ENCODE results near the gene ADGRG1.
"Not testable (repeated sequence)": the region's sequence is repeated elsewhere in the genome, so short reads cannot be mapped to it uniquely, and the experiment has no call there.

Gene ADGRG1

DNA sequence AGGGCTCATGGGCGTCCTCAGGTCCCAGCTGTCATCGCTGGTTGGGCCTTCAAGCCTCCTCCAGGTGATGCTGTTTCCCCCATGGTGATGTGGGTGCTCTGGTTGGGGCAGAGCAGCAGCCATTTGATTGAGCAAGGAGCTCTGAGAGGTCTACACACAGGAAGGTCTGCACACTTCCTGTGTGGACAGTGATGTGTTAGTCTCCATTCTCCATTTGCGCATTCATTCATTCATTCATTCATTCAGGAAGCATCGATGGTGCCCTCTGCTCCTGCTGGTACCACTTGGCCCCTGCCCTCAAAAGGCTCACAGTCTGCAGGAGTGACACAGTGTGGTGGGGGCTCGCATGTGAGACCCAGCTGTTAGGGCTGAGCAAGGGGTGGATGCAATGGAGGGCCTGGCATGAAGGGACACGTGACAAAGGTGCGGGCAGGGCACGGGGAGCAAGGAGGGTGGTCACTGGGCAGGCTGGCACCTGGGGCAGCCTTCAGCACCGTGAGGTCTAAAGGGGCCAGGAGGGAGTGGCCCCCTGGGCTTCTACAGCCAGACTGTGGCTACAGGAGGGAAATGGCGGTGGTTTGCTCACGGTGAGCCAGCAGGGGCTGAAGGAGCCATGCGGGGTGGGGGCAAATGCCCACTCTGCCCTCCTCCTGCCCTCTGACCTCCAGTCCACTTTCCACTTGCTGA, 41.2 kb downstream of the ADGRG1 start:
- DNase-seq = no peak

DNA sequence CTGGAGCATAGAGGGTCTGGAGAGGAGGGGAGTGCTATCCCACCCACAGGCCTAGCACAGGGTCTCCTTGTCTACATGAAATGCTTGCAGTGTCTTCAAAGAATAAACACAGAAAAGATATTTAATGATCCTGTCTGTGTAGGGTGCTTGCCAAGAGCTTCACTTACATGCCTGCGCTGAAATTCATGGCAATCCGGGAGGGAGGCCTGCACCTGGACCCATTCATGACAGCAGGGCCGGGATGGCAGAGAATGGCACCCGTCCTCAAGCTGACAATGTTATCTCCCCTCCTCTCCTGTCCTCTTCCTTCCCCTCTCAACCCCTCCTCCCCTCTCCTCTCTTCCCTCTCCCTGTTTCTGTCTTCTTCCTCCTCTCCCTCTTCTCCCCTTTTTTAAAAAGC, 41.8 kb downstream of the ADGRG1 start:
- no peak for DNase-seq

DNA sequence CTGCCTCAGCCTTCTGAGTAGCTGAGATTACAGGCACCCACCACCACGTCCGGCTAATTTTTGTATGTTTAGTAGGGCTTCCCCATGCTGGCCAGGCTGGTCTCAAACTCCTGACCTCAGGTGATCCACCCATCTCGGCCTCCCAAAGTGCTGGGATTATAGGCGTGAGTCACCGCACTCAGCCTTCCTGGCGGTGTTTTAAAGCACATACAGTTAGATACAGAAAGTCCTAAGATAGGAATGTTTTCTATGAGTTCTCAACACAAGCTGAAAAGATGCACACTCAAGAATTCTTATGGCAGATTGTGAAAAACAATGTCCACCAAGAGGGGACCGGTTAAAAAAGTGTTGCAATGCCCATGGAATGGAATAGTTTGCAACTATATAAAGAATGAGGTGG, 43.0 kb downstream of the ADGRG1 start:
- DNase-seq = not testable (repeated sequence)

DNA sequence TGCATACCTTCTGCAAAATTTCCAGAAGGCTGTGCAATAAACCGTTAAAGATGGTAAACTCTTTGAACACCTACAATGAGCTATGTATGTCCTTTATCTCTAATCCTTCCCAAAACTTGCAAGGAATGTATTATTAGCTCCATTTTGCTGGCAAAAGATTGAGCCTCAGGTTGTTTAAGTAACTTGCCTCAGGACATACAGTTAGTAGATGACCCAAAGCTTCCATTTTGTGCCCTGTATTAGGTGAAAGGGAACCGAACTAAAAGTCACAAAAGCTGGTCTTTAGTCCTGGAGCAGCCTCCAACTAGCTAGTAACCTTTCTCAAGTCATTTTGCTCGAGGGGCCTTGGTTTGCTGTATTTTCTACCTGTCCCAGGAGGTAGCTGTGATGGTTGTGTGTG, 44.0 kb downstream of the ADGRG1 start:
- no peak for DNase-seq

DNA sequence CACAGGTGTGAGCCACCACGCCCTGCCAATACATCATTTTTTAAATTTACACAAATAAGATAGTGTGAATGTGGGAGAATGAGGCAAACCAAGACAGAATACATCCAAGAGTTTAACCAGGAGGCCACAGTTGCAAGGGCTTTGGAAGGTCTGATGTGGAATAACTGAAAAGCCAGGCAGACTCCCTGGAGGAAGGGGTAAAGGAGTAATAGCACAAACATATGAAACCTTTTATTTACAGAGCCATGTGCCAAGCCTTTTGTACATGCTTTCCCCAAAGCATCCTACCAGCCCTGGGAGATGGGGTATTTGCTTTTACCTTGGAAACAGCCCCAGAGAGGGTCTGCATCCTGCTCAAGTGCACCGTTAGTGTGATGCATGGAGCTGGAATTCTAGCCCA, 44.4 kb downstream of the ADGRG1 start:
- DNase-seq = no peak

DNA sequence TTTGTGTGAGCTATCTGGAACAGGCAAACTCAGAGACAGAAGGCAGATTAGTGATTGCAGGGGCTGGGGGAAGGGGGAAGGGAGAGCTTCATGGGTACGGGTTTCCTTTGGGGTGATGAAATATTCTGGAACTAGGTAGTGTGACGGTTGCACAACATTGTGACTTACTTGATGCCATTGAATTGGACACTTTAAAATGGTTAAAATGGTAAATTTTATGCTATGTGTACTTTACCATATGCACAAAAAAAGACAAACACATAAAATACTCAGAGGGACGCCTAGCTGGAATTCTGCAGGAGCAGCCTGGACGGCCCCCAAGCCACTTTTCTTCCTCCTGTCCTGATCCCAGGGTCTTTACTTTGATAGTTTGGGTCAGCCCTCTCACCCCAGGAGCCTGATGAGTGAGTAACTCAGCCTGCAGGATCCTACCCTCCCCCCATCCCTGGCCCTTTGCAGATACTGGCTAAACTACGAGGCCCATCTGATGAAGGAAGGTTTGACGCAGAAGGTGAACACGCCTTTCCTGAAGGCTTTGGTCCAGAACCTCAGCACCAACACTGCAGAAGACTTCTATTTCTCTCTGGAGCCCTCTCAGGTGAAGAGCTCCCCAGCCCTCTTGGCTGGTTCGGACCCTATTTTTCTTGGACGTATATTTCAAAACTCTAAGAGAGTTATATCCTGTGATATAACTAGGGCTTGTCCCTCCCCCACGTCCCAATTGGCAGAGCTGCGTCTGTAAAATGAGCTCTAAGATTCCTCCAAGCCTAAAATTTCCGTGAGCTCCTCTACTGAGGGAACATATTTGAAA, 47.5 kb downstream of the ADGRG1 start:
- no peak for DNase-seq

DNA sequence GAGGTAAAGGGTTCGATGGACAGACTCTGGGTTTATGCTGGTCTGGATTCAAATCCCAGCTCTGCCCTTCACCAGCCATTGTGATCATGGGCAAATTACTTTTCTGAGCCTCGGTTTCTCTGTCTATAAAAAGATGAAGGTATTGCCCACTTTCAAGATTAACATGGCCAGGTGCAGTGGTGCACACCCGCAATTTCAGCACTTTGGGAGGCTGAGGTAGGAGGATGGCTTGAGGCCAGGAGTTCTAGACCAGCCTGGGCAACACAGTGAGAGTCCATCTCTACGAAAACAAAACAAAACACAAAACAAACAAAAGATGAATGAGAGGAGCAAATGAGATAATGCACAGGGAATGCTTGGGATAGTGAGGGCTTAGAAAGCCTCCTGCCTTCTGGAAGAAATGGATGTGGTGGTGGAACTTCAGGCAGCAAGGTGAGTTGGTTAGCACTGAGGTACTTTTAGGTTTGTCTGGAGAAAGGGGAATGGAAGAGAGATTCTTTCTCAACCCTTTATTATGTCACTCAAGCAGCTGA, 48.2 kb downstream of the ADGRG1 start:
- no peak for DNase-seq

DNA sequence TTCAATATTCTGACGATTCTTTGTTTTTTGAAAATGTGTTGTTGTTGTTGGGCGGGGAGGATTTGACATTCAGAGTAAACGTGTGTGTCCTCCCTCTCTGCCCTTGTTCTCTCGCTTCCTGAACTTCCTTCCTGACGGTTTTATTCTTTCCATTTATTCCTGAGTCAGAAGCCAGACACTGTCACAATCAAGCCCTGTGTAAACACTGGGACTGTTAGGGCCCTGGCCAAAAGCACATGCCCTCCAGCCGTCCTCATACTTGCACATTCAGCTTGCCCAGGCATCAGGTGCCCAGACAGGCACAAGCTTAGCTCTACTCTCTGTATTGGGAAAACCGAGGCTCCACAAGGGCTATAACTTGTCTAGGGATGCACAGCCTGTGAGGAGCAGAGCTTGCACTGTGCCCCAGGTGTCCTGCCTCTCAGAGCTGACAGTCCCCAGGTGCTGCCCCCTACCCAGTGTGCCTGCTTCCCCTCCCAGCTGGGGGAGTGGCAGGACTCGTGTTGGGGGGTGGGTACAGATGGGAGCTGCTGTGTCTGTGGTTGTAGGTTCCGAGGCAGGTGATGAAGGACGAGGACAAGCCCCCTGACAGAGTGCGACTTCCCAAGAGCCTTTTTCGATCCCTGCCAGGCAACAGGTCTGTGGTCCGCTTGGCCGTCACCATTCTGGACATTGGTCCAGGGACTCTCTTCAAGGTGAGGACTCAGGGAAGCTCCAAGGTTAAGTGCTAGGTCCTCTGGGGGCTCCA, 49.4 kb downstream of the ADGRG1 start:
- no peak for DNase-seq

DNA sequence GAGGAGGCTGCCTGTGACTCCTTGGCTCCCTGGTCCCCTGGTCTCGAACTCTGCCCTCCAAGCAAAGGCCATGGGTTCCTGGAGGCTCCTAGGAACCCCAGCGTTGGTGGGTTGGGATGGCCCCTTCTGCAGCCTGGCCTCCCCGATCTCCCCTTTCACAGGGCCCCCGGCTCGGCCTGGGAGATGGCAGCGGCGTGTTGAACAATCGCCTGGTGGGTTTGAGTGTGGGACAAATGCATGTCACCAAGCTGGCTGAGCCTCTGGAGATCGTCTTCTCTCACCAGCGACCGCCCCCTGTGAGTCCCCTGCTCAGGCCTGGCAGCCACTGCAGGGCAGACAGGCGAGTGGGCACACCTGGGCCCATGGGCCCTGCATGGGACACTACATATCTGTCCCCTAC, 50.6 kb downstream of the ADGRG1 start:
- DNase-seq = no peak

DNA sequence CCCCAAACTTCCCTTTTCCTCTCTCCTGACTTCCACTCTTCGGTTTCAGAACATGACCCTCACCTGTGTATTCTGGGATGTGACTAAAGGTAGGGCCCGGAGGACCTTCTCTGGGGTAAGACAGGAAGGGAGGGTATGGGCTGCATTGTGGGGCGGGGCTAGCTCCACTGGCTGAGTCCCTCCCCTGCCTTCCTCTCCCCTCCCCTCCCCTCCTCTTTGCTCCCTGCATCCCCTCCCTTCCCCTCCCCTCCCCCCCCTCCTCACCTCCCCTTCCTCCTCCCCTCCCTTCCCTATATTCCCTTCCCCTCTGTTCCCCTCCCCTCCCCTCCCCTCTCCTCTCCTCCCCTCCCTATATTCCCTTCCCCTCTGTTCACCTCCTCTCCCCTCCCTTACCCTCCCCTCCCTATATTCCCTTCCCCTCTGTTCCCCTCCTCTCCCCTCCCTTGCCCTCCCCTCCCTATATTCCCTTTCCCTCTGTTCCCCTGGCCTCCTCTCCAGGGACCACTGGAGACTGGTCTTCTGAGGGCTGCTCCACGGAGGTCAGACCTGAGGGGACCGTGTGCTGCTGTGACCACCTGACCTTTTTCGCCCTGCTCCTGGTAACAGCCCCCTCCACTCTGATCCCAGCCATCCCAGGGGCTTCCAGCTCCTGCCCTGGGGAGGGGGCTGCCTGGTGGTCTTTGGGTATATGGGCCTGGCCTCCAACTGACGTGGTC, 51.5 kb downstream of the ADGRG1 start:
- DNase-seq = no peak

DNA sequence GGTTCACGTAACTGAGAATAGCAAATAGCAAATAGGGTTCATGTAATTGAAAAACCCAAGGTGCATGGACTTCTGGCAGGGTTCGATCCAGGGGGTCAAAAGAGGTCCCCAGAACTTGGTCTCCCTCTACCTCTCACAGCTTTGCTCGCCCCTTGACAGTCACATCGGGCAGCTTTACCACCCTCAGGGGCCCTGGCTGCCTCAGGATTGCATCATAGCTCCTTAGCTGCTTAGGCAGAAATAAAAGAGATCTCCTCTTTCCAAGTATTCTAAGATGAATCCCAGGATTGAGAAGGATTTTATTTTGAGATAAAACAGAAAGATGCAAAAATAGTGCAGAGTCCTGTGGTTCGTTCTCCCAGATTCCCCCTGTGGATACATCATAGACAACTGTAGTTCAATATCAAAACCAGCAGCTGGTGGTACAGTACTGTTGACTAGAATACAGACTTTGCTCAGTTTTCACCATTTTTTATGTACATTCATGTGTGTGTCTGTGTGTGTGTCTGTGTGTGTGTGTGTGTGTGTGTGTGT, 52.5 kb downstream of the ADGRG1 start:
- DNase-seq = no peak

DNA sequence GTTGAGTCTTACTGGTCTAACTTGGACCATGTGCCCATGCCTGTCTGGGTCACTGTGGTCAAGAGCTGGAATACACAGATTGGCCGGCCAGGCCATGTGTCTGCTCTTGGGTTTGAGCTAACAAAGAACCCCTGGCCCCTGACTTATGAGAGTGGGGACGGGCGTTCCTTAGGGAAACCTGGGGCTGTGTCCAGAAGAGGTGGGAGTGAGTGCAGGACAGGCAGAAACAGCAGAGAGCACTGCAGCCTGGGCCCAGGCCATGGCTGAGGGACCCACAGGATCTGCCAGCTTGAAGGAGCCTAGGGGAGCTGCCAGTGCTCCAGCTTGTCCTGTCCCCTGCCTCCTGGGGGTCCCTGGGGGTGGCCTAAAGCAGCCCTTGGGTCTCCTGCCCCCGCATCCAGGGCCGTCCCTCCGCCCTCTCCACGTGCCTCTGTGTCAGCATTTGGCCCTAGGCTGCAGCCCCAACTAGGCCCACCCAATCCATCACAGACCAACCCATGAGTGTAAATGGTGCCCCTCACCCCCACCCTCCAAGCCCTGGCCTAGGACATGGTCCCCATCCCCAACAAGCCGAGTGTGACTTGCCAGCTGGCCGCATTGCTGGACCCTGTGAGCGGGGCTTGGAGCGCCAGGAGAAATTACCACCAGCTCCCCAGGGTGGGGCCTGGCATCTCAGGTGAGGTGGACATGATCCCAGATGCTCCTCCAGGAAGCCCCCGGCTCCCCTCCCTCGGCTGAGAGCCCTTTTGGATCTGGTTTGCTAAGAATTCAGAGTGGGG, 53.7 kb downstream of the ADGRG1 start:
- DNase-seq = no peak

DNA sequence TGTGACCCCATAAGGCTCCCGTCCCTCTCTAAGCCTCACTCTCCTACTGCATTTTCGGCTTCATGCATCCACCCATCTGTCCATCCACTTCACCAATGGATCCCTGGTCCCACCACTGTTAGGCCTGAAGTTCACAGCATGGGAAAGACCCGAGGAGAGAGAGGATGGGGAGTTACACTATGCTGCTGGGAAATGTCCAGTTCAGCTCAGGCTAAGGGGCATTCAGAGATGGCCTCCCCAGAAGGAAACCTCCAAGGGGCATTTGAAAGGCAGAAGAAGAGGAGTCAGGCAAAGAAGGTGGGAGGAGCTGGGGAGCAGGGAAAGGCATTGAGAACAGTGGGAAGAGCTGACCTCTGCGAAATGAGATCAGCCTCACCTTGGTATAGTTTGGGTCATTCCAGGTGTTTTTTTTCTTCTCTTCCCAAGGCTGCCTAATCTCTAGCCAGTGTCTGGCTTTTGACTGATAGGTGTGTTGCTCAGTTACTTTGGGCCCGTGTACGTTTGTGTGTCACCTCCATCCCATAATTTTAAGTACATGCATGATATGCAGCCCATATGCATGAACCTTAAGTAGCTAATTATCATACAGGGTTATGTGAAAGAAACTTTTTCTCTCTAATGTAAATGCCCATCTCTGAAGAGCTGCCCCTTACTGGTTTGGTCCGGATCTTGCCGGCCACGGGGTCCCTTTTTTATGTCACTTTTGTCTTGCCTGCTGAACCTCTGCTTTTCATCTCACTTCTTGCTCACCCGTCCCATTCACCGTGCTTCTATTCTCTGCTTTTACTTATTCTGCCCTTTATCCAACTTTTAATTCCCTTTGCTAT, 54.6 kb downstream of the ADGRG1 start:
- no peak for DNase-seq

DNA sequence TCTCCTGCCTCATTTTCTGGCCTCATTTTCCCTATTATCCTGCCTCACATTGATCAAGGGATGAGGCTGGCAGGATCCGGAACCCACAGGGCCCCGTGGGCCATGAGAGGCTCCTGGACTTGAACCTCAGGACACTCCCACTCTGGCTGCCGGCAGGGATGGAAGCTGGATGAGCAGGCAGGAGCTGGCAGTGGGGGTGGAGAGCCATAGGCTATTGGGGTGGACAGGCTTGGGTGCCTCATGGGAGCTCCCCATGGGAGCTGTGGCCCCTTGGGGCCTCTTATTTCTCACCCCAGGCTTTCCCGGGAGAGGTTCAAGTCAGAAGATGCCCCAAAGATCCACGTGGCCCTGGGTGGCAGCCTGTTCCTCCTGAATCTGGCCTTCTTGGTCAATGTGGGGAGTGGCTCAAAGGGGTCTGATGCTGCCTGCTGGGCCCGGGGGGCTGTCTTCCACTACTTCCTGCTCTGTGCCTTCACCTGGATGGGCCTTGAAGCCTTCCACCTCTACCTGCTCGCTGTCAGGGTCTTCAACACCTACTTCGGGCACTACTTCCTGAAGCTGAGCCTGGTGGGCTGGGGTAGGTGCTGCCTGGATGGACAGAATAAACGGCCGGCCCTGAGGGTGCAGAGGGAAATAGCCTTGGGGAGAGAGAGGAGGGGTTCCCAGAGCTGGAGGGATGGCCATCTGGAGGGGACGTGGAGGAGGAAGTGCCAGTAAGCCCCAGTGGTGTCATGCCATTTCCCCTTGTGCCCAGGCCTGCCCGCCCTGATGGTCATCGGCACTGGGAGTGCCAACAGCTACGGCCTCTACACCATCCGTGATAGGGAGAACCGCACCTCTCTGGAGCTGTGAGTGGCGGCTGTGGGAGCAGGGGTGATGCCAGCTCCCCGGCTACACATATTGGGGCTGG, 55.5 kb downstream of the ADGRG1 start:
- DNase-seq = no peak

DNA sequence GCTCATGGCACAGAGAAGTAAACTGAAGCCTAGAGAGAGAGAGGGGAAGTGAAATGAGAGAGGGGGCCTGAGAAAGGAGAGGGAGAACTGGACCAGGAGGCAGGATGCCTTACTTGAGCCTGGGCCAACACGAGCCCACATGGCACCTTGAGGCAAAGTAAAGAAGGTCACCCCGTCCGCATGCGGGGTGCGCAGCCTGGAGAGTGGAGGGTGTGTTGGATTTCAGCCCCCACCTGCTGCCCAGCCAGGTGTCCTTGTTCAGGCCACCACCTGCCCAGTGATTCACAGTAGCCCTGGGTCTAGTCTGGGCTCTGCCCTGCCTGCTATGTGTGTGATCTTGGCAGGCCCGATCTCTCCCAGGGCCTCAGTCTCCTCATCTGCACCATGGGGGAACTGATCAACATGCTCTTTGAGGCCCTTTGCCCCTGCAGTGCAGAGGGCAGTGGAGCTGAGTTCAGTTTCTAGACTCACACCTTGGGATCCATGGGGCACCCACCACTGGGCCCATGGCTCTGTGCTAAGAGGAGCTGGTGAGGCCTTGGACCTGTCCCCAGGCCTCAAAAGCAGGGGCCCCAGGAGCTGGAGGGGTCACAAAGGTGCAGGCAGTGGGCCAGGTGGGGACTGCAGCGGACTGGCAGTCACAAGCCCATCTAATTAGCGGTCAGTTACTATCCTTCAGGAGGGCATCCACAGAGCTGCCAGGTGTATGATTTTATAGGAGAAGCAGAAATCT, 56.4 kb downstream of the ADGRG1 start:
- DNase-seq = no peak

DNA sequence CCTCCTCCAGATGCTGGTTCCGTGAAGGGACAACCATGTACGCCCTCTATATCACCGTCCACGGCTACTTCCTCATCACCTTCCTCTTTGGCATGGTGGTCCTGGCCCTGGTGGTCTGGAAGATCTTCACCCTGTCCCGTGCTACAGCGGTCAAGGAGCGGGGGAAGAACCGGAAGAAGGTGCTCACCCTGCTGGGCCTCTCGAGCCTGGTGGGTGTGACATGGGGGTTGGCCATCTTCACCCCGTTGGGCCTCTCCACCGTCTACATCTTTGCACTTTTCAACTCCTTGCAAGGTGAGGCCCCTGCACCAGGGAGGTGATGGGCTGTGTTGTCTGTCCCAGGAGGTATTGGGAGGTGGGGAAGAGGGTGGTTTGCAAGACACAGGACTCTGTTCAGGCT, 57.2 kb downstream of the ADGRG1 start:
- DNase-seq = no peak

DNA sequence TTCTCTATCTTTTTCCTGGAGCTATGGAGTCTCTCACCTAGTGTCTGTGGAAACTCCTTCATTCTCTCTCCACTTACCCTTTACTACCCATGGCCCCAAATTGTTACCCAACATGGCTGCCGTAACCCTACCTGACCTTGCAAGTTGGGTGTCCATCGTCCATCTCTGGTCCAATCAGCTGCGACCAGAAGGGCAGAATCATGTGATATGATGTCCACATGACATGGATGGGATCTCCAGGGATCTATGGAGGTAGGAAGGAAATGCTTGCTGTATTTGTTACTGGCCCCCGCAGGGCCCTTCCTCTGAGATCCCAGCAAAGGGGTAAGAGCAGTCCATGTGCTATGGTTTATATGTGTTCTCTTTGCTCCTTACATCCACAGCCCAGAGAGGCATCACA, 58.1 kb downstream of the ADGRG1 start:
- DNase-seq = no peak

DNA sequence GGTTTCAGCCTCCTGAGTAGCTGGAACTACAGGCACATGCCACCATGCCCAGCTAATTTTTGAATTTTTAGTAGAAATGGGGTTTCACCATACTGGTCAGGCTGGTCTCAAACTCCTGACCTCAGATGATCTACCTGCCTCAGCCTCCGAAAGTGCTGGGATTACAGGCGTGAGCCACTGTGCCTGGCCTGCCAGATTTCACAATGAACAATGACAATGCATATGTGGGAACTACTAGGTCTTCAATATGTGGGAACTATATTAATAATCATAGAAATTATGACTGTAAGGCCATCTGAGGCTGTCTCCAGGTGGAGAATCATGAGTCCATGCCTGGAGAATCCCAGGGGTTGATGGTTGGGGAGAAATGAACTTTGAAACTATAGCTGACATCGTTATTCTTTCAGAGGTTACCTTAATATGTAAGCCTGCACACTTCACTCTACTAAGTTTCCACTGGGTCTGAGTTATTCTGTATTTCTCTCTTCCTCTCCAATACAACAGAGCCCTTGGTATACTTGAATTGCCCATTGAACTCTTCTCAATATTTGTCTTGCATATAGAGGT, 59.0 kb downstream of the ADGRG1 start:
- DNase-seq = no peak

DNA sequence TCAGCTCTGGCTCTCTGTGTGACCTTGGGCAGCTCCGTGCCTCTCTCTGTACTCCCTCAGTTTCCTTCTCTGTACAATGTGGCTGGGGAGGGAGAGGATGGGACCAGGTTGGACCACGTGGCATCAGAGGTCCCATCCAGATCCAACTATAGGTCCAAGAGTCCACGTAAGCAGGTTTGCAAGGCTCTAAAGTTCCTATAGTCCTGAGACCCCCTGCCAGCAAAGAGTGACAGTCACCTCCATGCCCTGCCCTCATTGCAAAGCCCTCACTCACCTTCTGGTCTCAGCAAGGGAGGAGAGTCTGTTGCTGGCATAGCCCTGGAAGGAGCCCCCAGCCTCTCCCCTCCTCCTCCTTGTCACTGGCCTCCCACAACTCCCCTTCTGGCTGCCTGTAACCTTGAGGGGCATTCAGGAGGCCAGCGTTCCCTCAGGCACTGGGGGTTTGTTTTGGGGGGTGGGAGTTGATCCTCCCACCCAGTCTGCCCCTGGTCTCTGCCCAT, 60.1 kb downstream of the ADGRG1 start:
- no peak for DNase-seq
